Measurements from ENCODE around the gene CDK2AP2. TPM values are rescaled to one million over a fixed set of nuclear protein-coding genes. Genes with fewer than 3 reads are reported as not detected.
"Not testable (repeated sequence)": the region's sequence is repeated elsewhere in the genome, so short reads cannot be mapped to it uniquely, and the experiment has no call there.

The CDK2AP2 gene
- total RNA-seq, 1 donor from 2014 or later, result 79.7 TPM

DNA sequence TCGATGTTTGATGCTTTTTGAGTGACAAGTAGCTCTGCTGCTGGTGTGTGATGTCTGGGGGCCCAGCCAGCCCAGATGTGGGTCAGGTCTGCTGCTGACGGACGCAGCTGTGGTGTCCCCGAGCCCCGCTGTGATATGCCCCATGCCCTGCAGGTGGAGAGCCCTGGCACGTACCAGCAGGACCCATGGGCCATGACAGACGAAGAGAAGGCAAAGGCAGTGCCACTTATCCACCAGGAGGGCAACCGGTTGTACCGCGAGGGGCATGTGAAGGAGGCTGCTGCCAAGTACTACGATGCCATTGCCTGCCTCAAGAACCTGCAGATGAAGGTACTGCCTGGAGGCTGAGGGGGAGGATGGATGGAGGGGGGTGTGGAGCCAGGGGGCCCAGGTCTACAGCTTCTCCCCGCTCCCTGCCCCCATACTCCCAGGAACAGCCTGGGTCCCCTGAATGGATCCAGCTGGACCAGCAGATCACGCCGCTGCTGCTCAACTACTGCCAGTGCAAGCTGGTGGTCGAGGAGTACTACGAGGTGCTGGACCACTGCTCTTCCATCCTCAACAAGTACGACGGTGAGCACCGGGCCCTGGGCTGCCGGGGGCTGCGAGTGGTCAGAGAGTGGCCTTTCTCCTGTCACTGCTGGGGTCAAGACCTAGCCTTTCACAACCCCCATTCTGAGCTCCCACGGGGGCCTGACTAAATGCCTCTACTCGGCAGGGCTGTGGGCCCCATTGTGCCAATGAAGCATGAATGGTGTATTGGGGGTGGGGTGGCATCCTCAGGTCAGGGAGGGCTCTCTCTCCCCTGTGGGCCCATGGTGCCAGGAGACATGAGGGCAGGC, 17.9 kb downstream of the CDK2AP2 start:
- TF ChIP-seq, protein P1, sequence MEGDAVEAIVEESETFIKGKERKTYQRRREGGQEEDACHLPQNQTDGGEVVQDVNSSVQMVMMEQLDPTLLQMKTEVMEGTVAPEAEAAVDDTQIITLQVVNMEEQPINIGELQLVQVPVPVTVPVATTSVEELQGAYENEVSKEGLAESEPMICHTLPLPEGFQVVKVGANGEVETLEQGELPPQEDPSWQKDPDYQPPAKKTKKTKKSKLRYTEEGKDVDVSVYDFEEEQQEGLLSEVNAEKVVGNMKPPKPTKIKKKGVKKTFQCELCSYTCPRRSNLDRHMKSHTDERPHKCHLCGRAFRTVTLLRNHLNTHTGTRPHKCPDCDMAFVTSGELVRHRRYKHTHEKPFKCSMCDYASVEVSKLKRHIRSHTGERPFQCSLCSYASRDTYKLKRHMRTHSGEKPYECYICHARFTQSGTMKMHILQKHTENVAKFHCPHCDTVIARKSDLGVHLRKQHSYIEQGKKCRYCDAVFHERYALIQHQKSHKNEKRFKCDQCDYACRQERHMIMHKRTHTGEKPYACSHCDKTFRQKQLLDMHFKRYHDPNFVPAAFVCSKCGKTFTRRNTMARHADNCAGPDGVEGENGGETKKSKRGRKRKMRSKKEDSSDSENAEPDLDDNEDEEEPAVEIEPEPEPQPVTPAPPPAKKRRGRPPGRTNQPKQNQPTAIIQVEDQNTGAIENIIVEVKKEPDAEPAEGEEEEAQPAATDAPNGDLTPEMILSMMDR (IDR thresholded peaks at IDR 0.05), result no peak
- no peak overlapping the region for H3K27ac ChIP-seq
- ATAC-seq, result no peak

DNA sequence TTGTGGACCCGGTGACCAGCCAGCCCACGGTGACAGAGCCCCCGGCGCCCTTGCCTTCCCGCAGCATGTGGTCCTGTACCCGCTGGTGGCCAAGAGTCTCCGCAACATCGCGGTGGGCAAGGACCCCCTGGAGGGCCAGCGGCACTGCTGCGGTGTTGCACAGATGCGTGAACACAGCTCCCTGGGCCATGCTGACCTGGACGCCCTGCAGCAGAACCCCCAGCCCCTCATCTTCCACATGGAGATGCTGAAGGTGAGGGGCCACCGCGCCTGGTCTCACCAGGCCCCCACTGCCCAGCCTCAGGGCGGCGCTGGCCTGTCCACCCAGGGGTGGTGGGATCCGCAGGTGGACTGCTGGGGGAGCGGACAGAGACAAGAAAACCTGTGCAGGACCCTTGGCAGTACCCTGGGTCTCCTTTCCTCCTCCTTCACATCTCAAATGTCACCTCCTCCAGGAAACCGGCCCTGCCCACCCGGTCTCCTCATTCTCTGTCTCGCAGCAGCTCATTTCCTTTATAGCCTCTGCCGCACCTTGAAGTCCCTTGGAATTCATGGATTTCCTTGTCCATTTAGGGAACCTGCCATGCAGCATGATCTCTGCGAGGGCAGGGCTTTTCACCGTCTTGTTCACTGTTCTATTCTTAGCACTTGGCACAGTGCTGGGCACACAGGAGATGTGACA, 18.6 kb downstream of the CDK2AP2 start:
- ATAC-seq (no peak), DNase-seq (no peak)
- Histone ChIP-seq H3K27ac (no peak overlapping the region), H3K4me3 (no peak overlapping the region), H3K4me1 (peaks cover 22% of the 10 kb centered on the region), H3K36me3 (peaks cover 73% of the 10 kb centered on the region), H3K27me3 (ENCODE audit: low read depth) (no peaks in the 10 kb centered on the region), H3K9me3 (no peaks in the 10 kb centered on the region)
- intact Hi-C loops (cut with DNase I), result no loop called here
- TF ChIP-seq, protein P1 (IDR thresholded peaks at IDR 0.05), result no peak

More for the DNA sequence above, 17.9 kb downstream of the CDK2AP2 start:
- no peak for DNase-seq
- peaks cover 78% of the 10 kb centered on the region for H3K36me3 ChIP-seq
- H3K9me3 ChIP-seq, result no peaks in the 10 kb centered on the region
- no peak overlapping the region for H3K4me3 ChIP-seq
- intact Hi-C loops (cut with DNase I), result no loop called here
- peaks cover 14% of the 10 kb centered on the region for H3K4me1 ChIP-seq
- no peaks in the 10 kb centered on the region for H3K27me3 ChIP-seq (ENCODE audit: low read depth)

DNA sequence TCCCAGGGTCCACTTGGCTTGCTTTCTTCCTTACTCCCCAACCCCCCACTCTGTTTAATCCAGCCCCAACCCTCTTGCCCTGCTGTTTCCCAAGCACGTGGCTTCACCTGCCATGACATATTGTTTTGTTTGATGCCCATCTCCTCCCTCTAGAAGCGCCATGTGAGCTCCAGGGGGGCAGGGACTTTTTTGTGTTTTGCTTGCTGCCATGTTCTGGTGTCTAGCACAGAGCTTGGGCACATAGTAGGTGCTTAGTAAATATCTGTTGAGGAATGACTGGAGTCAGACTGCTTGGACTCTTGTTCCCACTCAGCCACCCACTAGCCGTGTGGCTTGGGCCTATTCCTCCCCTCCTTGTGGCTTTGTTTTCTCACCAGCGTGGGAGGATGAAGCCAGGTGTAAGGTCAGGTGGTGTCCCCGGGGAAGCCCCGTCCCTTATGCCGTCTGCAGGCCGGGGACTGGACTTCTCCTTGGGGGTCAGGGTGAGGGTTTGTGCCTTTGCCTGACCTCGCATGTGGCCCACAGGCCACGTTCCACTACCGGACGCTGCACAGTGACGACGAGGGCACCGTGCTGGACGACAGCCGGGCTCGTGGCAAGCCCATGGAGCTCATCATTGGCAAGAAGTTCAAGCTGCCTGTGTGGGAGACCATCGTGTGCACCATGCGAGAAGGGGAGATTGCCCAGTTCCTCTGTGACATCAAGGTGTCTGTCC, 21.3 kb downstream of the CDK2AP2 start:
- H3K4me1 ChIP-seq, result peaks cover 42% of the 10 kb centered on the region
- TF ChIP-seq, protein P1 (IDR thresholded peaks at IDR 0.05), result no peak
- H3K36me3 ChIP-seq, result peaks cover 46% of the 10 kb centered on the region
- intact Hi-C loops (cut with DNase I), result no loop called here
- DNase-seq (peak; percentile 35), ATAC-seq (no peak)
- no peaks in the 10 kb centered on the region for H3K27me3 ChIP-seq (ENCODE audit: low read depth)
- no peak overlapping the region for H3K27ac ChIP-seq
- no peak overlapping the region for H3K4me3 ChIP-seq
- H3K9me3 ChIP-seq, result no peaks in the 10 kb centered on the region

DNA sequence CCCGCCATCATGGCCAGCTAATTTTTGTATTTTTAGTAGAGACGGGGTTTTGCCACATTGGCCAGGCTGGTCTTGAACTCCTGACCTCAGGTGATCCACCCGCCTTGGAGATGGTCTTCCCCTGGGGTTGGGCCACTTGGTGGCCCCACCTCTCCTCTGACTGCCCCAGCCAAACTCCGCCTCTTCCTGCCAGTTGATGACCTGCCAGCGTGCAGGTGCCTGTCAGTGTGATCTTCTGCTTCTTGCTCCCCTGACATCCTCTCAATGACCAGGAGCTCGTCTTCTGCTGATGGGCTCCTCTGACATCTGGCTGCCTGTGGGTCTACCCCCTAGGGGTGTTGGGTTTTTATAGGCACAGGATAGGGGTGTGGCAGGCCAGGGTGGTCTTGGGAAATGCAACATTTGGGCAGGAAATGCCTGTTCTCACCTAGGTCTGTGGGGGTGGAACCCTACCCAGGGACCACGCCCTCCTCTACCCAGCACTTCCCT, 22.0 kb downstream of the CDK2AP2 start:
- intact Hi-C loops (cut with DNase I); ATAC-seq; H3K4me3 ChIP-seq; H3K9me3 ChIP-seq; H3K27ac ChIP-seq; H3K27me3 ChIP-seq (ENCODE audit: low read depth): not testable (repeated sequence)
- peak; percentile 28 for DNase-seq
- H3K4me1 ChIP-seq, result peaks cover 44% of the 10 kb centered on the region
- peaks cover 39% of the 10 kb centered on the region for H3K36me3 ChIP-seq

DNA sequence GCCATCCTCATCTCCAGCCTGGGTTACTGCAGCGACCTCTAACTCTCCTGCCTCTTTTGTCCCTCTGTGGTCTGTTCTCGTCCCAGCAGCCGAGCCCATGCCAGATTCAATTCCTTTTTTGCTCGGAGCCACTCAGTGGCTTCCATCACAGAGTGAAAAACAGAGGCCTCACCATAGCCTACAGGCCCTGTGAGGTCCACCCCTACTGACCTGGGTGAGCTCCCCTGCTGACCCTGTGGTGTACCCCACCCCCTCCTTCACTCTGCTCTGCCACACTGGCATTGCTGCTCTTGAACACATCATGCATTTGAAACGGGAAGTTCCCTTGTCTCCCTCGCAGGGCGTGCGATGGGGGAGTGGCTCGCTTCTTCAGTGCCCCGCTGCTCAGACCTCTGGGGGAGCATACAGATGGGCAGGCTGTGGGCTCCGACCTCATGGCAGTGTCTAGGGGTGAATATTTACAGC, 23.1 kb downstream of the CDK2AP2 start:
- H3K27me3 ChIP-seq (ENCODE audit: low read depth), result no peaks in the 10 kb centered on the region
- intact Hi-C loops (cut with DNase I), result no loop called here
- peak; percentile 56 for DNase-seq
- no peak for ATAC-seq
- TF ChIP-seq, protein P1 (IDR thresholded peaks at IDR 0.05), result no peak
- H3K4me3 ChIP-seq, result peak overlapping the region; percentile 21
- peak overlapping the region; percentile 31 for H3K27ac ChIP-seq
- no peaks in the 10 kb centered on the region for H3K9me3 ChIP-seq
- peaks cover 28% of the 10 kb centered on the region for H3K36me3 ChIP-seq
- peaks cover 44% of the 10 kb centered on the region for H3K4me1 ChIP-seq
